Lung (tissue), 12 donors: ENCODE measurements around the gene SMIM5. TPM values are rescaled to one million over a fixed set of nuclear protein-coding genes. Genes with fewer than 3 reads are reported as not detected.

ENCODE experiments used
- ATAC-seq: fragments of 200-7000 bp; cut with Tn5 transposase; one replicate; pipeline ENCODE4 v1.9.1; 2020; ENCODE audit warnings: moderate number of reproducible peaks; ENCODE audit not compliant: insufficient read depth, low FRiP score
- DNase-seq, 3 donors: peaks; one replicate each; pipeline ENCODE4 v3.0.0-alpha.2; 2013 to 2017
- H3K27ac ChIP-seq, 2 donors: one replicate each; pipeline ENCODE4 v1.5.1; 2013; ENCODE audit warnings: mild to moderate bottlenecking in 2 of 2, moderate library complexity in 2 of 2, control low read depth in 1 of 2, inconsistent platforms in 1 of 2, low read depth in 1 of 2, low read length in 1 of 2
- H3K27me3 ChIP-seq, 3 donors: one replicate each; pipeline ENCODE4 v1.5.1; 2013; ENCODE audit warnings: low read length in 2 of 3; ENCODE audit not compliant: control insufficient read depth in 3 of 3, insufficient read depth in 3 of 3
- H3K36me3 ChIP-seq, 4 donors: one replicate each; pipeline ENCODE4 v1.5.1; 2013; ENCODE audit warnings: low read length in 4 of 4, mild to moderate bottlenecking in 1 of 4, moderate library complexity in 1 of 4; ENCODE audit not compliant: control insufficient read depth in 4 of 4, insufficient read depth in 4 of 4
- H3K4me1 ChIP-seq, 5 donors: one replicate each; pipeline ENCODE4 v1.5.1; 2013; ENCODE audit warnings: low read length in 5 of 5, mild to moderate bottlenecking in 2 of 5, moderate library complexity in 1 of 5; ENCODE audit not compliant: control insufficient read depth in 5 of 5, insufficient read depth in 5 of 5
- H3K4me3 ChIP-seq: one replicate; pipeline ENCODE4 v1.5.1; 2013; ENCODE audit warnings: mild to moderate bottlenecking, control low read depth, moderate library complexity
- H3K9ac ChIP-seq, 2 donors: one replicate each; pipeline ENCODE4 v1.5.1; 2013; ENCODE audit warnings: low read length in 2 of 2, control low read depth in 1 of 2; ENCODE audit not compliant: insufficient read depth in 1 of 2
- H3K9me3 ChIP-seq, 4 donors: one replicate each; pipeline ENCODE4 v1.5.1; 2013; ENCODE audit warnings: low read length in 3 of 4, mild to moderate bottlenecking in 1 of 4, moderate library complexity in 1 of 4; ENCODE audit not compliant: control insufficient read depth in 4 of 4, insufficient read depth in 3 of 4
- CTCF ChIP-seq: IDR thresholded peaks from 2 replicates; pipeline ENCODE4 v1.5.1; 2012; ENCODE audit warnings: mild to moderate bottlenecking; ENCODE audit errors: control extremely low read depth, extremely low read depth
- WGBS, 2 donors: extraction: QIAGEN DNeasy Blood & Tissue Kit; methylation state at CpG; one replicate each; pipeline ENCODE4 v1.1.7; 2013; 5-methylcytosine and 5-hydroxymethylcytosine counted together
- polyA plus RNA-seq, 2 donors: library from polyadenylated mRNA; stranded (reverse); fragments of 200-250 nt; gene quantifications; one replicate each; pipeline ENCODE4 v1.2.1, GENCODE V29; 2013
- total RNA-seq, 2 donors: library from RNA; depleted of rRNA in 1 of 2; stranded (reverse); fragments of >200 nt in 1 of 2; gene quantifications; one replicate each; pipeline ENCODE4 v1.2.1, GENCODE V29; 2014 to 2021
- donor health status: control.
- donor health status: control.
- donor health status: Bipolar disorder and iron deficiency.
- donor health status: healthy.
- donor health status: DM: yes; HTN: yes; CAD: no.

SMIM5 gene
- total and polyA plus RNA-seq, 4 donors, result 2.2 to 7.5 (median 3.9) TPM

DNA sequence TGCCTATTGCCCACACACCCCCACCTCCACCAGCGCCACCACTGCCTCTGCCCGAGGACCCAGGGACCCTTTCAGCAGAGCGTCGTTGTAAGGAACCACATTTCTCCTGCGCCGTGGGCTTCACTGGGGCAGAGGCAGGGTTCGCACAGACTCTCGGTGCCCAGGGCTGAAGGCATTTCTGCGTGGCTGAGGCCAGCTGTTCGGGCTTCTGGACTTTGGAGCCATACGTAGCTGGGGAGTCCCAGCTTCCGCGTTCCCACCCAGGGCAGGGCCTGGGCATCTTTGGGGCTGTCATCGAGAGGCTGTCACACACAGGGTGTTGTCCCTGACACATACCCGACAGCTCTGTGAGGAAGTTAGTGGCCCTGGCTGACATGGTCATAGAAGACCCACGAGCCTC lies 16.0 kb upstream of the SMIM5 start:
- no peak for TF ChIP-seq CTCF
- Histone ChIP-seq H3K4me3 (no peak overlapping the region), H3K27me3 (no peaks in the 10 kb centered on the region), H3K9me3 (no peaks in the 10 kb centered on the region), H3K4me1 (no peaks in the 10 kb centered on the region), H3K36me3 (peaks cover 0 to 85% (median 14%) of the 10 kb centered on the region in 4 donors), H3K9ac (no peak overlapping the region), H3K27ac (no peak overlapping the region)
- ATAC-seq, result no peak
- WGBS, 2 donors, result 92 to 95% methylated on average over 16 of the region's 16 CpGs
- DNase-seq, result no peak

DNA sequence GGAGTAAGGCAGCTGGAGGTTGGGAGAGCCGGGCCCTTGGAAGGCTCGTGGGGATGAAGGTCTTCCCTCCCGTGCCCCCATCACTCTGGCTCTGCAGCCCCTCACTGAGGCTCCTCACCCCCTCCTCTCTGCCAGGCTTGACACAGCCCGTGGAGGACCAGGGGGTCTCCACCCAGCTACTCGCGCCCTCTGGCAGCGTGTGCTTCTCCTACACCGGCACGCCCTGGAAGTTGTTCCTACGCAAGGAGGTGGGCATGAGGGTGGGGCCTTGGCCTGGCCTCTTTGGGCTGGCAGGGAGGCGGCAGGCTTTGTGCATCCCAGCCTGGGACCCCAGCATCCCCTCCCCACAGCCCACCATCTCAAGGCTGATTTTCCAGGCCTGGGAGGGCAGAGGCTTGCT lies 15.6 kb upstream of the SMIM5 start:
- Histone ChIP-seq H3K27me3 (no peaks in the 10 kb centered on the region), H3K9me3 (no peaks in the 10 kb centered on the region), H3K9ac (no peak overlapping the region), H3K36me3 (peaks cover 0 to 83% (median 14%) of the 10 kb centered on the region in 4 donors), H3K4me3 (no peak overlapping the region), H3K27ac (no peak overlapping the region), H3K4me1 (no peaks in the 10 kb centered on the region)
- no peak for TF ChIP-seq CTCF
- DNase-seq (no peak), ATAC-seq (no peak)
- WGBS, 2 donors, result 92 to 93% methylated on average over 11 of the region's 11 CpGs

DNA sequence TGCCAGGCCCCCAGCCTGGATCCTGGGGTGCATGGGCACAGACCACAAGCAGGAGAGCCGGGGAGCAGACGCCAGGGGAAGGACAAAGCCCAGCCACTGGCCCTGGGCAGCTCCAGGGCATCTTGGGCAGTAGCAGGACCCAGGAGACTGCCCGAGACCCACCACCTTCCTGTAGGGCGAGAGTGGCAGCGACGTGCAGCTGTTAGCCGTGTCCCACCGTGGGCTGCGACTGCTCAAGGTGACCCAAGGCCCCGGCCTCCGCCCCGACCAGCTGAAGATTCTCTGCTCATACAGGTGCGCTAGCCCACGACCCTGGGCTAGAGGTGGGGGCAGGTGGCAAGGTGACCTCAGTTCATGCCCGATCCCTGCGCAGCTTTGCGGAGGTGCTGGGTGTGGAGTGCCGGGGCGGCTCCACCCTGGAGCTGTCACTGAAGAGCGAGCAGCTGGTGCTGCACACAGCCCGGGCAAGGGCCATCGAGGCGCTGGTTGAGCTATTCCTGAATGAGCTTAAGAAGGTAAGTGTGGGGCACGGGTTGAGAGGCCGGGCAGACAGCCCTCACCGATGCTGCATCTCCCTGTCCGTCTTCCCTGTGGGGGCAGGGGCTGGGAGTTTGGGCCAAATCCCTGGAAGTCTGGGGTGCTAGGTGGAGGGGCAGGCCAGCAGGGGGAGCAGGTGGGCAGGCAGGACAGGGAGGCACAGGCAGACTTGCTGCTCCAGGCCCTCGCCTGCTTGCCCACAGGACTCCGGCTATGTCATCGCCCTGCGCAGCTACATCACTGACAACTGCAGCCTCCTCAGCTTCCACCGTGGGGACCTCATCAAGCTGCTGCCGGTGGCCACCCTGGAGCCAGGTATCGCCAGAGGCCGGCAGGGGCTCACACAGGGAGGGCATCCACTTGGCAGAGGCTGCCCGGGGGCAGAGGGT lies 13.5 kb upstream of the SMIM5 start:
- Histone ChIP-seq H3K9me3 (no peaks in the 10 kb centered on the region), H3K4me3 (no peak overlapping the region), H3K27me3 (no peaks in the 10 kb centered on the region), H3K36me3 (peaks cover 0 to 73% (median 14%) of the 10 kb centered on the region in 4 donors), H3K27ac (no peak overlapping the region), H3K9ac (no peak overlapping the region), H3K4me1 (no peaks in the 10 kb centered on the region)
- TF ChIP-seq CTCF, result no peak
- WGBS, 2 donors, result 88 to 90% methylated on average over 35 to 36 of the region's 36 CpGs
- ATAC-seq (no peak), DNase-seq (no peak)
